AG09309 (cell line): ENCODE data around the gene PDPN.

Source experiments
- DNase-seq: peaks from one replicate; pipeline ENCODE4 v3.0.0-alpha.2; 2010; ENCODE audit warnings: low read depth
- H3K4me3 ChIP-seq: 2 replicates; pipeline ENCODE4 v1.5.1; 2011; ENCODE audit warnings: mild to moderate bottlenecking, low read depth, low read length, moderate library complexity; ENCODE audit not compliant: control insufficient read depth
- CTCF ChIP-seq: IDR thresholded peaks from 2 replicates; pipeline ENCODE4 v1.5.1; 2011; ENCODE audit warnings: mild to moderate bottlenecking, low read depth, low read length, inconsistent platforms; ENCODE audit not compliant: insufficient read depth, control insufficient read depth; ENCODE audit errors: missing control alignments

Gene PDPN

GRCh38 chr1:13583595-13583965, at the start of gene PDPN:
TSS of gene PDPN (plus strand) at chr1:13583832. CDS start at chr1:13584034, 202 bp downstream.
- no peak for TF ChIP-seq CTCF
- no peak for DNase-seq
- no peak within 1 kb of the TSS for H3K4me3 ChIP-seq

GRCh38 chr1:13535227-13535626, 48.4 kb upstream of the PDPN start:
- DNase-seq = no peak
- no peak for TF ChIP-seq CTCF
- no peak overlapping the region for H3K4me3 ChIP-seq

- H3K4me3 ChIP-seq = no peak overlapping the region
- no peak for DNase-seq
- TF ChIP-seq CTCF = no peak
These were observed 47.1 kb upstream of the PDPN start for GRCh38 chr1:13536571-13536970.

GRCh38 chr1:13538832-13539231, 44.8 kb upstream of the PDPN start:
- H3K4me3 ChIP-seq = no peak overlapping the region
- no peak for DNase-seq
- no peak for TF ChIP-seq CTCF

GRCh38 chr1:13539683-13540082, 43.9 kb upstream of the PDPN start:
- no peak for TF ChIP-seq CTCF
- no peak for DNase-seq
- H3K4me3 ChIP-seq = no peak overlapping the region

GRCh38 chr1:13540866-13541265, 42.8 kb upstream of the PDPN start:
- no peak for TF ChIP-seq CTCF
- no peak for DNase-seq
- no peak overlapping the region for H3K4me3 ChIP-seq
